GM23338 (cell line): ENCODE results near the gene ASB9. TPM values are rescaled to one million over a fixed set of nuclear protein-coding genes. Genes with fewer than 3 reads are reported as not detected.

Experiments
- ATAC-seq: fragments of 200-7000 bp; cut with Tn5 transposase; 3 replicates; pipeline ENCODE4 v1.9.1; 2020
- DNase-seq: peaks from one replicate; pipeline ENCODE4 v3.0.0-alpha.2; 2015; ENCODE audit warnings: low spot score
- H2AFZ ChIP-seq: fragments of 200-600 bp; sonication (generic); 2 replicates; pipeline ENCODE4 v1.8.0; 2016; ENCODE audit warnings: antibody characterized with exemption, mild to moderate bottlenecking, moderate library complexity
- H3F3A ChIP-seq: fragments of 200-600 bp; sonication (generic); replicated peaks from 2 replicates; pipeline ENCODE4 v1.8.0; 2017; ENCODE audit warnings: antibody characterized with exemption, mixed run types, low read depth
- H3K27ac ChIP-seq: fragments of 200-600 bp; sonication (generic); 2 replicates; pipeline ENCODE4 v1.6.1; 2016; ENCODE audit warnings: low read depth
- H3K27me3 ChIP-seq: fragments of 200-600 bp; sonication (generic); 2 replicates; pipeline ENCODE4 v1.8.0; 2016; ENCODE audit warnings: mild to moderate bottlenecking, mixed run types, moderate library complexity; ENCODE audit not compliant: insufficient read depth
- H3K36me3 ChIP-seq: fragments of 200-600 bp; sonication (generic); 2 replicates; pipeline ENCODE4 v1.8.0; 2016; ENCODE audit warnings: mild to moderate bottlenecking; ENCODE audit not compliant: insufficient read depth
- H3K4me1 ChIP-seq: fragments of 200-600 bp; sonication (generic); 2 replicates; pipeline ENCODE4 v1.8.0; 2016; ENCODE audit warnings: mild to moderate bottlenecking, moderate library complexity; ENCODE audit not compliant: insufficient read depth
- H3K4me2 ChIP-seq: fragments of 200-600 bp; sonication (generic); 2 replicates; pipeline ENCODE4 v1.7.1; 2017; ENCODE audit warnings: mixed run types
- H3K4me3 ChIP-seq: fragments of 200-600 bp; sonication (generic); 2 replicates; pipeline ENCODE4 v1.6.1; 2016; ENCODE audit warnings: mixed run types
- H3K79me2 ChIP-seq: fragments of 200-600 bp; sonication (generic); replicated peaks from 2 replicates; pipeline ENCODE4 v1.8.0; 2017; ENCODE audit warnings: mild to moderate bottlenecking; ENCODE audit not compliant: insufficient read depth
- H3K9me2 ChIP-seq: fragments of 200-600 bp; sonication (generic); 2 replicates; pipeline ENCODE4 v1.8.0; 2017; ENCODE audit not compliant: insufficient read depth
- H4K20me1 ChIP-seq: fragments of 200-600 bp; sonication (generic); replicated peaks from 2 replicates; pipeline ENCODE4 v1.8.0; 2017; ENCODE audit warnings: mild to moderate bottlenecking; ENCODE audit not compliant: insufficient read depth
- H3K27ac Mint-ChIP-seq: 2 replicates; pipeline ENCODE4 v1.8.0; 2020; ENCODE audit warnings: inconsistent platforms, mild to moderate bottlenecking, moderate library complexity, mixed read lengths
- H3K27me3 Mint-ChIP-seq: 3 replicates; pipeline ENCODE4 v1.8.0; 2022; ENCODE audit warnings: low read depth, mild to moderate bottlenecking, moderate library complexity, mixed read lengths, inconsistent platforms; ENCODE audit not compliant: insufficient read depth, poor library complexity
- H3K36me3 Mint-ChIP-seq: 3 replicates; pipeline ENCODE4 v1.8.0; 2021; ENCODE audit warnings: low read depth, mild to moderate bottlenecking, inconsistent platforms, moderate library complexity, mixed read lengths
- H3K4me1 Mint-ChIP-seq: 3 replicates; pipeline ENCODE4 v1.8.0; 2020; ENCODE audit warnings: mild to moderate bottlenecking, inconsistent platforms, mixed read lengths
- H3K4me3 Mint-ChIP-seq: 3 replicates; pipeline ENCODE4 v1.8.0; 2021; ENCODE audit warnings: moderate library complexity, mild to moderate bottlenecking, inconsistent platforms, mixed read lengths
- H3K9me3 Mint-ChIP-seq: 3 replicates; pipeline ENCODE4 v1.8.0; 2020; ENCODE audit warnings: moderate library complexity, mild to moderate bottlenecking, inconsistent platforms, mixed read lengths
- CREB1 ChIP-seq: fragments of 250-450 bp; sonication (Bioruptor Pico); IDR thresholded peaks from 2 replicates; pipeline ENCODE4 v1.5.0; 2020; ENCODE audit warnings: low read depth, mild to moderate bottlenecking, moderate library complexity
- CTCF ChIP-seq, 2 experiments: fragments of 200-600 bp in 1 of 2; sonication (generic) in 1 of 2; conservative IDR thresholded peaks; 2 replicates each; pipeline versions ENCODE4 v1.5.1 to v1.6.1; 2016 to 2017; ENCODE audit warnings: antibody characterized with exemption in 2 of 2, low read depth in 2 of 2, mild to moderate bottlenecking in 2 of 2, moderate library complexity in 1 of 2
- ETS1 ChIP-seq: IDR thresholded peaks from 2 replicates; pipeline ENCODE4 v1.6.1; 2016; ENCODE audit warnings: antibody characterized with exemption
- EZH2 ChIP-seq: fragments of 200-600 bp; sonication (generic); IDR thresholded peaks from one replicate; pipeline ENCODE4 v1.8.0; 2017; ENCODE audit warnings: antibody characterized with exemption, mild to moderate bottlenecking, low read depth; ENCODE audit not compliant: unreplicated experiment
- EZH2phosphoT487 ChIP-seq: fragments of 200-600 bp; sonication (generic); IDR thresholded peaks from one replicate; pipeline ENCODE4 v1.8.1; 2018; ENCODE audit warnings: antibody characterized with exemption; ENCODE audit not compliant: unreplicated experiment
- JUNB ChIP-seq: IDR thresholded peaks from one replicate; pipeline ENCODE4 v1.6.1; 2016; ENCODE audit warnings: antibody characterized with exemption; ENCODE audit not compliant: unreplicated experiment
- NANOG ChIP-seq: IDR thresholded peaks from 2 replicates; pipeline ENCODE4 v1.6.1; 2016; ENCODE audit warnings: antibody characterized with exemption, borderline replicate concordance
- POLR2AphosphoS5 ChIP-seq: IDR thresholded peaks from 2 replicates; pipeline ENCODE4 v1.6.1; 2016; ENCODE audit warnings: antibody characterized with exemption, low read depth
- REST ChIP-seq: IDR thresholded peaks from one replicate; pipeline ENCODE4 v1.6.1; 2018; ENCODE audit warnings: antibody characterized with exemption; ENCODE audit not compliant: unreplicated experiment
- STAT1 ChIP-seq: IDR thresholded peaks from one replicate; pipeline ENCODE4 v1.6.1; 2016; ENCODE audit warnings: antibody characterized with exemption; ENCODE audit not compliant: unreplicated experiment
- ZNF114 ChIP-seq: fragments of 250-450 bp; sonication (Bioruptor Pico); IDR thresholded peaks from 2 replicates; pipeline ENCODE4 v1.5.0; 2020; ENCODE audit warnings: mild to moderate bottlenecking, moderate library complexity
- ZNF331 ChIP-seq: fragments of 250-450 bp; sonication (Bioruptor Pico); IDR thresholded peaks from 2 replicates; pipeline ENCODE4 v1.5.0; 2020; ENCODE audit warnings: low read depth, mild to moderate bottlenecking, moderate library complexity
- ZNF462 ChIP-seq: fragments of 250-450 bp; sonication (Bioruptor Pico); IDR thresholded peaks from 2 replicates; pipeline ENCODE4 v1.5.0; 2020; ENCODE audit warnings: mild to moderate bottlenecking, moderate library complexity
- polyA plus RNA-seq: library from polyadenylated mRNA; unstranded; fragments of >200 nt; fragmentation: Nextera tagmentation; extraction: Ambion mirVana; gene quantifications from 2 replicates; pipeline ENCODE4 v1.2.1, GENCODE V29; 2016
- total RNA-seq: library from RNA; depleted of rRNA; stranded (reverse); fragments of >200 nt; shearing (Covaris generic); gene quantifications from 2 replicates; pipeline ENCODE4 v1.2.3, GENCODE V29; 2014

ASB9 gene
- total and polyA plus RNA-seq, 2 experiments from 2014 or later: 0.37 to 0.42 TPM

GRCh38 chrX:15204130-15204751 is 65.6 kb downstream of the ASB9 start:
- Mint-ChIP-seq H3K9me3 (no peaks in the 10 kb centered on the region), H3K36me3 (no peaks in the 10 kb centered on the region), H3K27me3 (no peaks in the 10 kb centered on the region), H3K4me3 (no peak overlapping the region), H3K4me1 (no peaks in the 10 kb centered on the region), H3K27ac (no peak overlapping the region)
- no peak for ATAC-seq
- Histone ChIP-seq H3K27me3 (no peaks in the 10 kb centered on the region), H3F3A (no peaks in the 10 kb centered on the region), H3K9me2 (no peaks in the 10 kb centered on the region), H4K20me1 (no peaks in the 10 kb centered on the region), H3K79me2 (no peaks in the 10 kb centered on the region), H3K4me2 (no peak overlapping the region), H3K4me3 (no peak overlapping the region), H3K4me1 (no peaks in the 10 kb centered on the region), H3K36me3 (no peaks in the 10 kb centered on the region), H2AFZ (no peak overlapping the region), H3K27ac (no peak overlapping the region)
- no peak for DNase-seq
- TF ChIP-seq CREB1 (CRISPR knock-in tag): no peak
- TF ChIP-seq EZH2phosphoT487: no peak
- no peak for TF ChIP-seq CTCF (conservative IDR thresholded peaks at IDR 0.05; ENCODE audit: low read depth in 2 of 2)
- no peak for TF ChIP-seq STAT1
- no peak for TF ChIP-seq POLR2AphosphoS5
- no peak for TF ChIP-seq REST
- no peak for TF ChIP-seq ZNF462
- TF ChIP-seq JUNB: no peak
- no peak for TF ChIP-seq EZH2
- no peak for TF ChIP-seq ZNF114 (CRISPR knock-in tag)
- no peak for TF ChIP-seq NANOG
- TF ChIP-seq ZNF331 (CRISPR knock-in tag): no peak
- TF ChIP-seq ETS1: no peak
